HG02798 (cell line): ENCODE results near the gene TKT.
A peak's percentile ranks its signal among the peaks of the same experiment; 100 is the strongest.

Experiments
- ATAC-seq: cut with Tn5 transposase; IDR thresholded peaks from one replicate; pipeline ENCODE4 v1.9.1; 2021; ENCODE audit warnings: mild to moderate bottlenecking; ENCODE audit not compliant: unreplicated experiment, poor library complexity

Gene TKT

DNA sequence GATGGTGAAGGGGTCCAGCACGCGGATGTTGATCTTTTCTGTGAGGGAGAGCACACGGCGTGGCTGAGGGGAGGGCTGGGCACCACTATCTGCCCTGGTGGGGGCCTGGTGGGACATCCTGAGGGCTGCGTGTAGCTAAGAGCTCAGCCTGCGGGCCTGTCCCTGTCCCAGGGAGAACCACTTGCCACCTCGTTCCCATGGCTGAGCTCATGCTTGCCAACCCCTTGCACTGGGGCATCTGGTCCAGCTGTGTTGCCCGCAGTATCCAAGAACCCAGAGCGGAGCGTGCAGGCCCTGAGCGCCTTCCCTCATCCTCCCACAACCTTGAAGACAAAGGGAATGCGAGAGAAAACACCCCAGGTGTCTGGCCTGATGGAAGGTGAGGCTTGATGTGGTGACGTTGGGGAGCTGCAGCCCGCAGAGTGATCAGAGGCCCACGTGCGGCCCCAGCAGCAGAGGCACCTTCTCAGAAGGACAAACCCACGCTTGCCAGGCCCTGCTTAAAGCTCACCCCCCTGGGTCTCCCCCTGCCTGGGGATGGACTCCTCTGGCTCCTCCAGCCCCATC is 28.9 kb downstream of the TKT start:
- ATAC-seq = no peak

- no peak for ATAC-seq
Measured at GRCh38 chr3:53226142-53226840, 29.5 kb downstream of the TKT start.

DNA sequence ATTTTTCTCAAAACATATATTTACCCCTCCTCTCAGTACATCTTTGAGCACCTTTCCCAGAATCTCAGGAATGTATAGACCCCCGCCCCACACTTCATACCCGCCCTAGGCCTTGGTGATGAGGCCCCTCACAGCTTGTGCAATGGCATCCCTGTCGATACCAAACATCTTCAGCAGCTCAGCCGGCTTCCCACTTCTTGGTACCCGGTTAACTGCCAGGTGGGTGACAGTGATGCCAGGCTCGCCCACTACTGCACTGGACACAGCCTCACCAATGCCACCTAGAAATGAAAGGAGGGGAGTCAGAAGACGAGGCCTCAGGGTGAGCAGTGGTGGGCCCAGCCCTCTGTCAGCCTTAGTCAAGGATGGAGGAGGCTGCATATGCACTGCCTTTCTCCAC is 30.2 kb downstream of the TKT start:
- ATAC-seq = no peak

DNA sequence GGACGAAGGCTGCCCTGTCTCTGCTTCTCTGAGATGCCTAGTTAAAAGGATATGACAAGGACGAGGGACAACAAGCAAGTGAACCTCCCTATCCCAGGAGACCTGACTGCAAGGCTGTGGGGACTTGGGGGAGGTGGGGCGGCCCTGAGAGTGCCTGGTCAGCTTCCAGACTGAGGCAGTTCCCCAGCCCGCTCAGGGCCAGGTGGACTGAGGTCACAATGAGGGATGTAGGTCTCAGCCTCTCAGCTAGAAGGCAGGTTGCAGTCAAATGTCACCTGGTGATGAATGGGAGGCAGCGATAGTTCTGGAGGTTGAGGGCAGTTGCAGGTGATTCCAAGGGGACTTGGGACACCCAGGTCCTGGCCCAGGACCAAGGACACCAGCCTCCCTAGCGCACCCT is 30.6 kb downstream of the TKT start:
- ATAC-seq = no peak

- no peak for ATAC-seq
Measured at GRCh38 chr3:53224536-53224935, 31.3 kb downstream of the TKT start.

DNA sequence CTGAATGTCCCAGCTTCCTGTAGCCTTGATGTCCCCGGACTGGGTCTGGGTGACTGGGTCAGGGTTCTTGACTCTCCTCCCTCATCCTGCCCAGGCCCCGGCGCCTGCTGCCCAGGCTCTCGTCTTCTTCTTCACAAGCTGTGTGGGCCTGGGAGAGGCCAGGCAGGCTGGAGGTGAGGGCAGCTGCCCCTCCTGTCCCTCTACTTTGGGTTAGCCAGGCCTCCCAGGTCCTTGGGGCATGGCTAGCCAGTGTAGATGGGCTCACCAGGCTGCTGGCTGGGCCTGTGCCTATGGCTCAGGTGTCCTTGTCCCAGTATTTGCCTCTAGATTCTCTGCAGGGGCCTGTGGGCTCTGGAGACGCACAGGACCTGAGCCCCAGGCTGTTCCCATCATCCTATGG is 31.8 kb downstream of the TKT start:
- no peak for ATAC-seq

- ATAC-seq = no peak
Measured at GRCh38 chr3:53223541-53223966, 32.3 kb downstream of the TKT start.

- no peak for ATAC-seq
Measured at GRCh38 chr3:53223025-53223424, 32.8 kb downstream of the TKT start.

GRCh38 chr3:53222183-53222901 is 33.5 kb downstream of the TKT start:
- ATAC-seq = no peak

- ATAC-seq = no peak
Measured at GRCh38 chr3:53221827-53222182, 34.0 kb downstream of the TKT start.

DNA sequence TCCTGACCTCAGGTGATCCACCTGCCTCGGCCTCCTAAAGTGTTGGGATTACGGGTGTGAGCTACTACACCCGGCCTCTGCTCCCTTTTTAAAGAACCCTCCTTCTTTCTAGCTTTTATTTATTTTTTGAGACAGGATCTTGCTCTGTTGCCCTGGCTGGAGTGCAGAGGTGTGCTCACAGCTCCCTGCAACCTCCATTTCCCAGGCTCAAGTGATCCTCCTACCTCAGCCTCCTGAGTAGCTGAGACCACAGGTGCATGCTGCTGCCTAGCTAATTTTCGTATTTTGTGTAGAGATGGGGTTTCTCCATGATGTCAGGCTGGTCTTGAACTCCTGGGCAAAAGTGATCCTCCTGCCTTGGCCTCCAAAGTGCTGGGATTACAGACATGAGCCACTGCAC is 34.5 kb downstream of the TKT start:
- no peak for ATAC-seq

GRCh38 chr3:53219895-53220483 is 35.8 kb downstream of the TKT start:
- ATAC-seq = peak; percentile 86

DNA sequence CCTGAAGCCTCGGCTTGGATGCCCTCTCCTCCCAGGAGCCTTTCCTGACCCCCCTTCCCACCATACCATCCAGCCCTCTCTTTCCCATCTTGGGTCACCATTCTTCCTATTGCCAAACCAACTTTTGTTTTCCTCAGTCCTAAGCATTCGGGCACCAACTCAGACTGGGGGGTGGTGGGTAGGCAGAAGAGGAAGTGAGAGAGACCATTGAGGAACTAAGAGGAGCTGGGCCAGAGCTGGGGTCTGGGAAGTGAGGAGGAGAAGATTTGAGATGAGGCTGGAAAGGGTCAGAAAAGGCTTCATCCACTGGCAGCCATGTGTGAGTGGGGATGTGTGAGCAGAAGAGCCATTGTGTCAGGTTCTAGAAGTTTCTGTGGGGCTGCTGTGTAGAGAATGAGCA is 37.7 kb downstream of the TKT start:
- ATAC-seq = no peak

DNA sequence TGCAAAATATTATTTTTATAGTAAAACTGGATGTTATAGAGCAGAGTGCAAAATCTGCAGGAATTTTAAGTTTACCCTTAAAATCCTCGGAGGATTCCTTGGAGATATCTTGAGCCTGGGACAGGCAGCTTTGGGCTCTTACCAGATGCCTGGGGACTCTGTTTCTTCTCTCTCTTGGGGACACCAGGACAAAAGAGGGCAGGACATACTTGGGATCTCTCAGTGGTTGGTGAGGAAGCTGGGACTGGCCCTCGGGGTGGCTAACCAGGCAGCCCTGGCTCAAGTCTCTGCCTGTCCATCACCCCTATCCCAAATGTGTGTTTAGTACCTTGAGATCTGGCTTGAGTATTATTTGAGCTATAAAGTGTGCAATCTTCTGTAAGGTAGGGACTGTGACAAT is 38.6 kb downstream of the TKT start:
- ATAC-seq = no peak

DNA sequence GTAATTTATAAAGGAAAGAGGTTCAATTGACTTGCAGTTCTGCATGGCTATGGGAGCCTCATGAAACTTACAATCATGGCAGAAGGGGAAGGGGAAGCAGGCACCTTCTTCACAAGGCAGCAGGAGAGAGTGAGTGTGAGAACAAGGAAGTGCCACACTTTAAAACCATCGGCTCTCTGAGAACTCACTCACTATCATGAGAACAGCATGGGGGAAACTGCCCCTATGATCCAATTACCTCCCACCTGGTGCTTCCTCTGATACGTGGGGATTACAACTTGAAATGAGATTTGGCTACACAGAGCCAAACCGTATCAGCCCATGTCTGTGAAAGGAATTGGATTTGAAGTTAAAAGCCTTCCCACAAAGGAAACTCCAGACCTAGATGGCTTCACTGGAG is 39.1 kb downstream of the TKT start:
- ATAC-seq = no peak

GRCh38 chr3:53215816-53216215 is 40.0 kb downstream of the TKT start:
- ATAC-seq = no peak

GRCh38 chr3:53213276-53213675 is 42.5 kb downstream of the TKT start:
- no peak for ATAC-seq

DNA sequence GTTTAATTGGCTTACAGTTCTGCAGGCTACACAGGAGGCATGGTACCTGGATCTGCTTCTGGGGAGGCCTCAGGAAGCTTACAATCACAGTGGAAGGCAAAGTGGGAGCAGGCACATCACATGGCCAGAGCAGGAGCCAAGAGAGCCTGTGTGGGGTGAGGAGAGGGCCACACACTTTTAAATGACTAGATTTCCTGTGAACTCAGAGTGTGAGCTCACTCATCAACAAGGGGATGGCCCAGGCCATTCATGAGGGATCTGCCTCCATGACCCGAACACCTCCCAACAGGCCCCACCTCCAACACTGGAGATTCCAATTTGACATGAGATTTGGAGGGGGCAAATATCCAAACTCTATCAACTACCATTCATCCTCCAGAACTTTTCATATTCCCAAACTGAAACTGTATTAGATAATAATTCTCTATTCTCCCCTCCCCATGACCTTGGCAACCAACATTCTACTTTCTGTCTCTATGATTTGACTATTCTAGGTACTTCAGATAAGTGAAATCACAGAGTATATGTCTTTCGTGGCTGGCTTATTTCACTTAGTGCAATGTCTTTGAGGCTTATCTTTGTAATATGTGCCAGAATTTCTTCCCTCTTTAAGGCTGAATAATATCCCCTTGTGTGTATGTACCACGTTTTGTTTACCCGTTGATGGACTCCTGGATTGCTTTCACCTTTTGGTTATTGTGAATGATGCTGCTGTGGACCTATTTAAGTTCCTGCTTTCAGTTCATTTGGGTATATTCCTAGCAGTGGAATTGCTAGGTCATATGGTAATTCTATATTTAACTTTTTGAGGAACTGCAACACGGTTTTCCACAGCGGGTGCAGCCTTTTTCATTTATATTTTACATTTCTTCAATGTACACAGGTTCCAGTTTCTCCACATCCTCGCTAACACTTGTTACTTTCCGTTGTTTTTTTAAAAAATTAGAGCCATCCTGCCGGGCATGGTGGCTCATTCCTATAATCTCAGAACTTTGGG is 43.8 kb downstream of the TKT start:
- ATAC-seq = no peak

DNA sequence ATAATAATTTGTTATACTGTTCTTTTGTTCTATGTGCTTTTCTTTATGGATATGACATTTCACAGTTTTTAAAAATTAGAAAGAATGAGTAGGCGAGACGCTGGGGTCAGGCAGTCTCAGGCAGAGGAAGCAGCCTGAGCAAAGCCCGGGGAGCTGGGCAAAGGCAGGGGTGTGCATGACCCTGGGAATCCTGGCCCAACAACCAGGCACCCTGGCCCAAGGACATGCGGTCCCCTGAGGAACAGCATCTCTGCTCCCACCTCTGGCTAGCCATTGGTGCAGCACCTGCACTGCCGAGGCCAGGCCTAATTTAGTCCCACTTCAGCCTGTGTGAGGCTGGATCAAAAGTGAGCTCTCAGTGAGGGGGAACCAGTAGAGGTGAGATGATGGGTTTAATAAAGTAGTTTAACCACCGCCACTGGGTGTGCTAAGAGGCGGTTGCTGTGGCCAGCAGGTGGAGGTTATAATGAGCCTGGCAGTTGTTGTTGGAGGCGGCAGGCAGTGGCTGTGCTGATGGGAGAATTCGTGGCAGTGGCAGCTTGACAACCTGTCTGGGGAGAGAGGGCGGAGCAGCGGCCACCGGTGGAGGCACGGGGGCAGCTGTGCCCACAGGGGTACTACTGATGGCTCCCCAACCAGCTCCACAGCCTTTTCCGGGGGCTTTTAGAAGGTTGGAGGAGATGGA is 53.3 kb downstream of the TKT start:
- ATAC-seq = no peak
